Hematopoietic multipotent progenitor cell treated with erythropoietin and hydrocortisone succinate and interleukin-3 and kit ligand, for 6 days (in vitro differentiated cells): Measurements from ENCODE around the gene PKD2.

Experiments
- DNase-seq: peaks from one replicate; pipeline ENCODE4 v3.0.0-alpha.2; 2015

Gene PKD2

DNA sequence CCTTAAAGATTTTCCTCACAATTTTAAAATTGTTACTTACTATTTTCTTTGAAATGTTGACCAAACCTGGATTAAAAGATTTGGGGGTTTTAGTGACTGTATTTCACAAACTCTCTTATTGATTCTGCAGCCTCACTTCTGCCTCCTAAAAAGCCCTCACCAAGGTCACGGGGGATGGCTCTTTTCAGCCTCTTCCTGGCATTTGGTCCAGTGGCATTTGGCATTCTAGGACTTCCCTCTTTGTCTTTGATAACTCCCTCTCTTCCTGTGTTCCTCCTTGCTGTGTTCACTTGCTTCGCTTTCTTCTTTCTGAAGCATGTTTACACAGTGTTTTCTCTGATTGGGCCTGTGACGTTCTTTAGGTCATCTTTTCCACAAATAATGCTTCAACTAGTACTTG, 21.5 kb downstream of the PKD2 start:
- no peak for DNase-seq

DNA sequence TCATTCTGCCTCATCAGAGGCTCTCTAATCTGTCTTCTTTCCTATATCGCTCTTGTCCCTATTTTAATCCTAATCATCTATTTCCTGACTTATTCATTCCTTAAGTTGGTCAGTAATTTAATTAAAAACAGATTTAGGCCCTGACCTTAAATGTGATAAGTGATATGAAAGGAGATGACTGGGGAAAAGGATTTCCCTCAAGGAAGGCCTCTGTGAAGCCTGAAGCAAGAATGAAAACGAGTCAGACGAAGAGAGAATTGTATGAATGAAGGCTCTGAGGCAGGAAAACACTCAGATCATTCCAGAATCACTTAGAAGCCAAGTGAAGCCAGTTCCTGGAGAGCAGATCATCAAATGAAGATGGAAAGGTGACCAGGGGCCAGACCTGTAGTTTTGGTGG, 22.1 kb downstream of the PKD2 start:
- no peak for DNase-seq

DNA sequence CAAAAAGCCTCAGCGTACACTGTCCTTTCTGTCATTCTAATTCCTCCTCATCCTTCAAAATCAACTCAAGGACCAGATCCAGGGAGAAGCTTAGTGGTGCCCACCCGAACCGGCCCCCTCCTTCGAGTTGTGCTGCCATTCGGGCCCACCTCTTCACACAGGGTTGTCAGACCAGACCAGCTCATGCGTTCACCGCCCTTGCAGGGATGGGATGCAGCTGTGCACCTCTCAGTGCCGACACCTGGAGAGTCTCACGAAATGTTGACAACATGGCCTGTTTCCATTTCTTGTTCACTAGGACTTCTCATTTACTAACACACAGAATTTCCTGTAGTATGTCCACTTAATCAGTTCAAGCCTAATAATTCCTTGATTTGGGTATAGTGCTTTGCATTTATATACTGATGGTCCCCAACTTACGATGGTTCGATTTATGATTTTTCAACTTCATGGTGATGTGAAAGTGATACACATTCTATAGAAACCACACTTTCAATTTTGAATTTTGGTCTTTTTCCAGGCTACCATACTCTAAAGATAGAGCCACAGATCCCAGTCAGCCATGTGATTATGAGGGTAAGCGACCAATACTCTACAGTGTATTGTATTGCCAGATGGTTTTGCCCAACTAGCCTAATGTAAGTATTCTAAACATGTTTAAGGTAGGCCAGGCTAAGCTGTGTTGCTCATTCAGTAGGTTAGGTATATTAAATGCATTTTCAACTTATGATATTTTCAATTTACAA, 23.3 kb downstream of the PKD2 start:
- DNase-seq, result no peak

DNA sequence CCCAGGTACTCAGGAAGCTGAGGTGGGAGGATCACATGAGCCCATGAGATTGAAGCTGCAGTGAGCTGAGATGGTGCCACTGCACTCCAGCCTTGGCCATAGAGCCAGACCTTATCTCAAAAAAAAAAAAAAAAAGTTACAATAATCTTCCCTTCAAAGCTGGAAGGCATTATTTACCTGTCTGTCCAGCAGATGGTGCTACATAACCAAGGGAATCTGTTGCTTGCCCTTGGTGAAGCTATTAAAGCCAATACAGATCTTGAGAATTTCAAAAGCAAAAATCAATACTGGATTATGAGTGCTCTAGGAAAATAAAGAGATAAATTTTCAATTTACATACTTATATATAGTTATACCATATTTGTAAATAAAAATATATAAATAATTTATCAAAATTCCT, 25.9 kb downstream of the PKD2 start:
- peak; percentile 91 for DNase-seq

DNA sequence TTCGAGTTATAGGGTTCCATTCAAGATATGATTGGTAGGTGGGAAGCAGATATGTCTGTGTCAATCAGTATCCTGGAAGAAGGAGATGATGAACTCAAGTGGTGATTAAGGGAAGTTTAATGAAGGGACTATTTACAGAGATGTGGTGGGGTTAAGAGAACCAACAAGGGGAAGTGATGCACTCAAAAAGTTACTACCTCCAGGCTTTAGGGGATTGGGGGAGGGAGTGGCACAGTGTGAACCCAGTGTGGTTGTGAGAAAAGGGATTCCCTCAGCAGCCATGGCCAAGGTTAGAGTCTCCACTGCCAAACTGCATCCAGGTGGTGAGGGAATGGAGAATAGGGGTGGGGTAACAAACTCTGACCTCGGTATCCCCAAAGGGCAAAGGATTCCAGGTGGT, 27.9 kb downstream of the PKD2 start:
- DNase-seq, result no peak

DNA sequence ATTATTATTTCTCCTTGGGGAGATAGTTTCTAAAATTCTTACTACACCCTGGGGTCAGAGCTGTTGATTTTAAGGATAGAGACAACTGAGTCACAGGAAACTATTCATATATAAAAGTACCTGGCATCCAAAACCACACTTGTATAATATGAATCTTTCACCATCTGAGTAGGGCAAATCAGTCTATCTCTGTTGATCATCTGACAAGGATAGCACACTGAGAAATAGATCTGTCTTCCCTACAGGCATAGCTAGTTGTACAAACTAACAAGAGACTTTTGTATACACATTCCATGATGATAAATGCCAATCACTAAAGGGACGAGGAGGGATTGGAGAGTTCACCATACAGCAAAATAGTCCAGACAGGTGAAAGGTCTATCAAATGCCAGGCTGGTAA, 30.0 kb downstream of the PKD2 start:
- DNase-seq, result no peak

DNA sequence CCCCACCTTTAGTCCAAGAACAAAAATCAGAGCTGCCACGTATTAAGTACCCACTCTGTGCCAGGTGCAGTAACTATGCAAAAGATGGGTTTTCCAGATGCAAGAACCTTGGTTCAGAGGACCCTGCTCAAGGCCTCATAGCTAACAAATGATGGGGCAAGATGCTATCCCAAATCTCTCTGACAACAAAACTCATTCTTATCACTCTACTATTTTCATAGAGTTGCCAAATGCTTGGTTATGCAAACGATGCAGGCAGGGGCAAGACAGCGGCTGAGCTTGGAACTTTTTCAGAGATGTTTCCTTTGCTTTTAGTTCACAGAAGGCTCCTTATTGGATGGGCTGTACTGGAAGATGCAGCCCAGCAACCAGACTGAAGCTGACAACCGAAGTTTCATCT, 30.5 kb downstream of the PKD2 start:
- no peak for DNase-seq

DNA sequence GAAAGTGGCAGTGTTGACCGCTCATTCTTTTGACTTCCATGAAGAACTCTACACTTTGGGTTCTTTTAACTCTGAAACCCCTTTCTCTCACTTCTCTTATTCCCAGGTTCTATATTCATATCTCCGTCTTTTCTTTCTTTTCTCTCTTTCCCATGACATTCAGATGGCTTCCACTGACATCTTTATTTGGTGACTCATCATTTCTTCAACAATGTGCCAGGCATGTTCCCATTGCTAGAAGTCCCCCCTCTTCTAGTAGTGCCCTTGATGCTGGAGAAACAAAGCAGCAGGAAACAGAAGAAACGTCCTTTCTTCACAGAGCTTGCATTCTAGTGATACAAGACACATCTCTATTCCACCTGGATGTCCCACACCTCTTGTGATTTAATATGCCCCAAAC, 33.3 kb downstream of the PKD2 start:
- DNase-seq, result no peak

DNA sequence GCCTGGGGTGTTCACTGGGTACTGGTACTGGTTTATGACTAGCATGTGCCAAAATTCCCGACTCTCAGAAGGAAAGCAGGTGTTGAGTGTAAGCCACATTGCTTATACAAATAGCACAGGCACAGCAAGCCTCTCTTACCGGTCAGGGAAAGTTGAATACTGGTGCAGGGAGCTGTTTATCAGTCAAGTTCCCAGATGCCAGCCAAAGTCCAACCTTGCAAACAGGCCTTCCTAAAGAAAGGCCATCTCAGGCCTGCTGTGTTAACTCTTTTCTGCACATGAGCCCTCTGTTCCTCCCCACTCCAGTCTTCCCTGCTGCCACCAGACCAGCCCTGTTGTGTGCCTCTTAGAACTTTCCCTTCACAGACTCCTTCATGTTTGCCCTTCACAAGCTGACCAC, 34.2 kb downstream of the PKD2 start:
- no peak for DNase-seq

DNA sequence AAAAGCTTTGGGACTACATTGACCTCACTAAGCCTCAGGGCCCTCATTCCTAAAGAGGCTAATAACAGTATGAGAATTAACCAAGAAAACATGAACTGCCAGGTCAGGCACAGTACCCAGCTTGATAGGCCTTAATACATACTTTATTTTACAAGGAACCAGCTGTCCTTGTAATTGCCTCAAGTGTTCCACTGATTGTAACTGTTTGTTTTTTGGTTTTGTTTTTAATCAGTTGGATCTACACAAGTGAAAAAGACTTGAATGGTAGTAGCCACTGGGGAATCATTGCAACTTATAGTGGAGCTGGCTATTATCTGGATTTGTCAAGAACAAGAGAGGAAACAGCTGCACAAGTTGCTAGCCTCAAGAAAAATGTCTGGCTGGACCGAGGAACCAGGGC, 35.6 kb downstream of the PKD2 start:
- DNase-seq, result no peak

DNA sequence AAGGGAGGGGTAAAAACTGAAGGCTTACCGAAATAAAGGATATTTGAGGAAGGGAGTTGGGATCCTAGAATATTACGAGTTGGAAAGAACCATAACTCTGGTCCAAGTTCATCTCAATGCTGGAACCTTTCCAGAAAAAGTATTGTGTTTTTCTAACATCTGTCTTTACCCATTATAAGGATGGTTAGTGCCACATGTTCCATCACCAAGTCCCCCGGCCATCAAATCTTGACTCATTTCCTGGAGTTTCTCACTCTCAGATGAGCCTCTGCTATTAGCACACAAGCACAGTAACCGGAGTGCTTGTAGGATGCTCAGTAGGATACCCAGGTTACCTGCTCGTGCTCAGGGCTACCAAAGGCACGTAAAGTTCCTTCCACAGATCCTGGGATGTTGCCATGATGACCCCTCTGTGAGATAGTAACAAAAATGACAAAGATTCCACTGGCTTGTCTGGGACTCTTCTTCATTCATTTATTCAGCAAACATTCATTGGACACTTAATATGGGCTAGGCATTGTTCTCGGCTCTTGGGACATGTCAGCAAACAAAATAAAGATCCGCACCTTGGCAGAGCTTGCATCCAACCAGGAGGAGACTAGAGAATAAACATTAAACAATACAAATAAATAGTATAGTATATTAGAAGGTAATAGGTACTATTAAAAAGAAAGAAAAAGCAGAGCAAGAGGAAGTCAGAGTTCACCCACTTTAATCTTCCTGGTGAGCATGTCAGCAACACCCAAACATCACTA, 36.3 kb downstream of the PKD2 start:
- no peak for DNase-seq

DNA sequence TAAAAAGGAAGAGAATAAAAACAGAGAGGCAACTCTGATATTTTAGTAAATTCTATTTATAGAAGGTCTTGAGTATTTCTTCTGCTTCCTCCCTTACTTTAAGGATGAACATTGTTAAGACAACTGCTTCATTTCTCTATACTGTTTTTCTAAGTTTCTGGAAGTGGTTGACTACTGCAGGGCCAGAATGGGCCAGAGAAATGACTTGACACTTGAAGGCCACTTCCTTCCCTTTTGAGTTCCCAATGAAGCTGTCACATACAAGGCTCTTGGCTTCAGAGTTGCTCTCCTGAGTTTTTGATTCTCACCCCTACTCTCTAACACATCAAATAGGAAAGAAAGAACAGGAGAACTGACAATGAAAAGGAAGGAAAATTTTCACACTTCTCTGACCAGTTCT, 37.6 kb downstream of the PKD2 start:
- DNase-seq, result peak; percentile 10

DNA sequence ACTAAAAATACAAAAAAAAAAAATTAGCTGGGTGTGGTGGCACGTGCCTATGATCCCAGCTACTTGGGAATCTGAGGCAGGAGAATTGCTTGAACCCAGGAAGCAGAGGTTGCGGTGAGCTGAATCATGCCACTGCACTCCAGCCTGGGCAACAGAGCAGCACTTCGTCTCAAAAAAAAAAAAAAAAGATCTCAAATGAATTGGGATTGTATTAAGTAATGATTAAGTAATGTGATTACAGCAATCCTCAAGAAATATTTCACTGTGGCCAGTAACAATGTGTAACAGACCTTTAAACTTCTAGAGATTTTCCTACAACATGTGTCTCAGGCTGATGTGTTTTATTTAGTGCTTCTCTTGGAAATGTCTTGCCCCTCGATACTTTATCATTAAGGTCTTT, 46.8 kb downstream of the PKD2 start:
- DNase-seq, result no peak

DNA sequence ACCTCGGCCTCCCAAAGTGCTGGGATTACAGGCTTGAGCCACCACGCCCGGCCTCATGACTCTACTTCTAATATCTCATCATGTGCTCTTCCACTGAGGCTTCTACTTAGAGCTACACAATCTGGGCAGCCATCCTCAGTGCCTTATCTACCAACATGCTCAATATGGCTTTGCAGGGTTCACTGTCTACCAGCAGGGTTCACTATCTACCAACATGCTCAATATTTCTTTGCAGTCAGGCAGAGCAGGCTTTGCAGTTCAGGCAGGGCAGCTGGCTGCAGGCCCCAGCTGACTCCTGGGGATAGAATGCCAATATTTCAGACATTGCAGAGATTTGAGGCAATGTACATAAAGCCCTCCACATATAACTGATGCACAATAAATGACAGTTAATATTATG, 47.5 kb downstream of the PKD2 start:
- peak; percentile 76 for DNase-seq

DNA sequence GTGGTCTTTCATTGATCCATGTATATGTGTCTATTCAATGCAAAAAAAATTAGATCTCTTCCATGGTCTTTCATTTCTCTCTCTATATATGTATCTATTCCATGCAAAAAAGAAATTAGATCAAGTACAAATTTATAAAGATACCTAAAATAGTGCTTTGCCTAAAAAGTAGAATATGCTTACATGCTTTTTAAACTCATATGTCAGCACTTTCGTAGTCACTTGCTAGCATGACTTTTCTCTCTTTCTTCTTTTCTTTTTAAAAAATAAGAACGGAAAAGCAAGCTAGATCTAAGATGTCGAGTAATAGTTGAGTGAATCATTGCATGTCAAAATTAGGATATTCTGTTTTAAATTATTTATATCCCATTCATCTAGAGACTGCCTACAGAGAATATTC, 50.9 kb downstream of the PKD2 start:
- DNase-seq, result no peak

DNA sequence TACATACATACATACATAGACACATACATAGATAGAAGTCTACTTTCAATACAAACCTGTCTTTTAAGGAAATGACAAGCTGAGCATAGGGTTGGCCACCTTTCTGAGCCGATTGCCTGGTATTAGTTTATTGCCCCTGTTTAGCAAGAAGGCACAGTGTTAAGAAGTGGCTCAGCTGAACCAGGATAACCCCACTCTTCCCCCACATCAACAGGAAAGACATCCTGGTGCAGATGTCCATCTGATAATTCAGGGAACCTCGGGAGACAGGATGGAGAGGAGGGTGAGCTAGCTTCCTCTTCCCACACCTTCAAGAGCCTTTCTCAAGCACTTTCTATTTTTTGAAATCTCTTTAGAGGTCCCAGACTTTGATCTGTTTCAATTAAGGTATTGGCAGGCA, 52.3 kb downstream of the PKD2 start:
- DNase-seq, result no peak

DNA sequence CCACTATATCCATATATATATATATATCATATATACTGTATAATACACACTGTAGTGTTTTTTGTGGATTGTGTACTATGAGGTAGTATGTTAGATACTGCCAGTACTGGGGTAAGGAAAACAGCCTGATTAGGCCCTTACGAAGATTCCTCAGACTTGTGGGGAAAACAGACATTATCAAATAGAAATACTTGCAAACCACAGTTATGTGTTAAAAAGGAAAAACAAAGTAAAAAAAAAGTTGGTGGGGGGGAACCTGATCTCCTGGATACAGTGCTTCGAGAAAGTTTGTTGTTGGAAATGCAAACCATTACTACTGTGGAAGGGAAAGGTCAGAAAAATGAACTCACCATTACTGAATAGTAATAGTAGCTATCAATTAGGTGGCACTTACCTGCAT, 53.0 kb downstream of the PKD2 start:
- DNase-seq, result no peak

DNA sequence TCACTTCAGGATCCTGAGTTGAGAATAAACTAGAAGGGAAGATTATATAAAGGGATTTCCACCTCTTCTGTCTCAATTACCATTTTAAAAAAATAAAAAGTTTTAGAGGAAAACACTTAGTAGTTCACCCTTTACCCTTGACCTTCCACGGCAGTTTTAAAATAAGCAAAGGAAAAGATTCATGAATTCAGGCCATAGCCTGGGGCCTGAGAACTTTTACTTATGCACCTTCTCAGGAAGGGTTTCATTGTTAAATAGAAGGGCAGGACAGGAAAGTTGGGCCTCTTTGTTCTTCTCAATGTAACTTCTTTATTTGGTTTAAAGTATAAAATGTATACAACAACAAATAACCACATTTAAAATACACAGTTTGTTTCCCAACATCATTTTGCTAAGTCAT, 54.9 kb downstream of the PKD2 start:
- no peak for DNase-seq

DNA sequence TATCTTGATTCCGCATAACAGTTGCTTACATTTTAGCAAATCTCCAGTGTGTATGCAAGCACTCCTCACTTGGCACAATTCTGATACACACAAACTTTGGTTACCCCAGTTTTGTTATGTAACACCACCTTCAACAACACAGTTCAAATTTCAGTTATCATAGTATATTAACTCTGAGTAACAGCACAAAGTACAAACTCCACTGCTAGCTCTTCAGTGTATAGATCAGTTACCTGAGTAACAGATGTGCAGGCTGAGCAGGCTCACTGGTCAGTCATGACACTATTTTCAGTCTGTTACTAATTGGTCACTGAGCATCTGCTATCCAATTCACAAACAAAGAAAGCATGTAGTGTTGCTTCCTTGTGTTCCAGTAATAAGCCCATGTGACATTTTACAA, 55.4 kb downstream of the PKD2 start:
- DNase-seq, result no peak

DNA sequence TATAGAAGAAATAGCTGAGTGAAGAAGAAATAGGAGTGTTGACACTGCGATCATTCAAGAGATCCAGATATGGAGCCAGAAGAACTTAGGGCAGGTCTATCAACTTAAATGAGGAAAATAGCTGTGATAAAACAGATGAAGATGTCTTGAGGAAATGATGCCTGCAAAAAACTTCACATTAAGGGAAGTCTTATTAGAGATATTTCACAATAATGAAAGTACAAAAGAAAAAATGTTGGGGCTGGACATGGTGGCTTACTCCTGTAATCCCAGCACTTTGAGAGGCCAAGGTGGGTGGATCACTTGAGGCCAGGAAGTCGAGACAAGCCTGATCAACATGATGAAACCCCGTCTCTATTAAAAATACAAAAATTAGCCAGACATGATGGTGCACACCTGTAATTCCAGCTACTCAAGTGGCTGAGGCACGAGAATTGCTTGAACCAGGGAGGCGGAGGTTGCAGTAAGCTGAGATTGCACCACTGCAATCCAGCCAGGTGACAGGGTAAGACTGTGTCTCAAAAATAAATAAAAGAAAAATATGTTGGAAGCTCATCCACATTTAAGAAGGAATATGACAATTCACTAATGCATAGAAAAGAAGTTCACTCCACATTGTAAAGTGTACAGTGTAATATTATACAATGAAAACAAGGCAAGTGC, 56.3 kb downstream of the PKD2 start:
- no peak for DNase-seq

DNA sequence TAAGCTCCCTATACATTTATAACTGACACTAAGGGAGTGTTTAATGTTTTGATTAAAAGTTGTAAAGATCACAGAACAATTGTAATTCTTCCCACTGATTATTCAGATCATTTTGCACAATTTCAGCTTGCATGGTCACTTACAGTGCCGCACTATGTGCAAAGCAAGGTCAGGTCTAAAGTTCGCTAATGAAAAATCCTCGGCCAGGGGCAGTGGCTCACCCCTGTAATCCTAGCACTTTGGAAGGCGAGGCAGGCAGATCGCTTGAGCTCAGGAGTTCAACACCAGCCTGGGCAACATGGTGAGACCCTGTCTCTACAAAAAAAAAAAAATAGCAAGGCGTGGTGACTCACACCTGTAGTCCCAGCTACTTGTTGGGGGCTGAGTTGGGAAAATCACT, 57.0 kb downstream of the PKD2 start:
- DNase-seq, result no peak

DNA sequence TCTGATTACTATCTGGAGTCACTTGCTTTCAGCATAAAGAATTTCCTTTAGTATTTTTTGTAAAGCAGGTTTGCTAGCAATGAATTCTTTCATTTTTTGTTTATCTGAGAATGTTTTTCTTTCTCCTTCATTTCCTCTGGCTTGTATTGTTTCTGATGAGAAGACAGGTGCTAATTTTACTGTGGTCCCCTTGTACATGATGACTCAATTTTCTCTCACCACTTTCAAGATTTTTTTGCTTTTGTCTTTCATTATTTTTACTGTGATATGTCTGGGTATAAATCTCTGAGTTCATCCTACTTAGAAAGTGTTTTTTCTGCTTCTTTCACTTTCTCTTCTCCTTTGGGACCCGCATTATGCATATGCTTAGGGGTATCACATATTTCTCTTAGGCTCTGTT, 62.6 kb downstream of the PKD2 start:
- DNase-seq, result no peak

DNA sequence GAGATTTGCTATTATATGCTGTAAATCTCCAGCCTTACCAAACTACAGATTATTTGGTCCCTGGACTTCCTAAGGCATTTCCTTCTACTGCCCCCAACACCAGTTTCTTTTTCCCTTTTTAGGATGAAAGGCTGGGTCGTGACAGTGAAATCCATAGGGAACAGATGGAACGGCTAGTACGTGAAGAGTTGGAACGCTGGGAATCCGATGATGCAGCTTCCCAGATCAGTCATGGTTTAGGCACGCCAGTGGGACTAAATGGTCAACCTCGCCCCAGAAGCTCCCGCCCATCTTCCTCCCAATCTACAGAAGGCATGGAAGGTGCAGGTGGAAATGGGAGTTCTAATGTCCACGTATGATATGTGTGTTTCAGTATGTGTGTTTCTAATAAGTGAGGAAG, 67.9 kb downstream of the PKD2 start:
- DNase-seq, result no peak

DNA sequence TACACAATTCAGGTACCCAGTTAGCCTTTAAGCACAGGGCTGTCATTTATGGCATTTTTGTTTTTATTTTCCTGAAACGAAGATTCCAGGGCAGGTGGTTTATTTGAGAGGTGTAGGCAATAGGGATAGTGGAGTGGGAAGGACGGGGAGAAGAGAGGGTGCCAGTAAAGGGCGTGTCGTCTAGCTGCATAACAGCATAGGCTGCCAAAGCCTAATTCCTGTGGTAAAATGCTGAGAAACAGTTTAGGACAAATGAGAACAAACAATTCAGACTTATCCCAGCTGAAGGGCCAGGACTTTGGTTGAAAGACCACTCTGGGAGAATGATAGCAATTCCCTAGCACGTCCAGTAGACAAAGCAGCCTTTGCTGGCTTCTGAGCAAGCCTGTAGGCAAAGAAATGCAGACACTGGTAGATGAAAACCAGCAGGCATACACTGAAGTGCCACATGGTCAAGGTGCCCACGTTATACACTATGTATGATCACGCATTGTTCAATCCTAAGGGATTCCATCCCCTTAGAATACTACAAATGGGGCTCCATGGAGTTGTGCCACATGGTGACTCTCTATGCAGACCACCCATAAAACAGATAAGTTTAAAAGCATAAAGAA, 70.6 kb downstream of the PKD2 start:
- no peak for DNase-seq
